WTC11 (cell line): ENCODE data around the gene TMEM114.

Source experiments
- TF ChIP-seq, protein P1 (sequence below): sonication (generic); formaldehyde crosslinking; conservative IDR thresholded peaks from 2 replicates; pipeline ENCODE4 v1.8.1; 2022; ENCODE audit warnings: mild to moderate bottlenecking, missing genetic modification reagents
- TF ChIP-seq, protein P2 (sequence below): fragments of 200-600 bp; IDR thresholded peaks from 2 replicates; pipeline ENCODE4 v1.8.0; 2022; ENCODE audit warnings: antibody characterized with exemption

DNA sequence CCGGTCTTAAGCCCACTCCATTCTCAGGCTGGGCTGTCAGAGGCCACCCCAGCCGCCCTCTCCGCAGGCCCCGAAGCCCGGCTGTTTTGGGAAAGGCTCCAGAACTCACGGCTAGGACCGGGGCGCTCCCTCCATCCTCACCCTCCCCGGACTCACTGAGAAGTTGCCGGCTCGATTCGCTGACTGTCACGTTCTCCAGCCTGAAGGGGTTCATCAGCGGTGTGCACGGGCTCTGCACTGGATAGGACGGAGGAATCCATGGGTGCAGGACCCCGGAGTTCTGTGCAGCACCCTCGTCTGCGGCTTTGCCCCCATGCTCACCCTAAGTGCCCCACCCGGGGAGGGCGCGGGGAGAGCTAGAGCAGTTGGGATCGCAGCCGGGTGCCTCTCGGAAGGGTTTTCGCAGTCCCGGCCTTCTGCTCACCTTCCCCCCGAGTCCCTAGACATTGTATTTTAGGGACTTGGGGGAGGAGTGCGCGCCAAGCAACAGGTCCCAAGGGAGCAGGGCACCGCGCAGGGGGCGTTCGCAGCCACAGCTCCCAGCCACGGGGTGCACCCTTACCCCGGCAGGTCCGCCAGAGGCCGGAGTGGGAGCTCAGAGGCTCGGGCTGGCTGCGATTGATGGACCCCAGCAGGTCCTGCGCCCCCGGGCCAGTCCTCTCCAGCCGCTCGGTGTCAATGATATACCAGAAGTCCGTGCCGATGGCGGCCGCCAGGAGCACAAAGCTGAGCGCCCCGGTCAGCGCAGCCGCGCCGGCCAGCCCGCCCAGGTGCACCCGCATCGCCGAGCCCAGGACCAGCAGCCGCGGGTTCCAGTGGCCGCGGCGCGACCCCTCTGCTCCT, 1.0 kb downstream of the TMEM114 start:
- TF ChIP-seq, protein P1, sequence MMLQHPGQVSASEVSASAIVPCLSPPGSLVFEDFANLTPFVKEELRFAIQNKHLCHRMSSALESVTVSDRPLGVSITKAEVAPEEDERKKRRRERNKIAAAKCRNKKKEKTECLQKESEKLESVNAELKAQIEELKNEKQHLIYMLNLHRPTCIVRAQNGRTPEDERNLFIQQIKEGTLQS (CRISPR knock-in tag): no peak
- TF ChIP-seq, protein P2, sequence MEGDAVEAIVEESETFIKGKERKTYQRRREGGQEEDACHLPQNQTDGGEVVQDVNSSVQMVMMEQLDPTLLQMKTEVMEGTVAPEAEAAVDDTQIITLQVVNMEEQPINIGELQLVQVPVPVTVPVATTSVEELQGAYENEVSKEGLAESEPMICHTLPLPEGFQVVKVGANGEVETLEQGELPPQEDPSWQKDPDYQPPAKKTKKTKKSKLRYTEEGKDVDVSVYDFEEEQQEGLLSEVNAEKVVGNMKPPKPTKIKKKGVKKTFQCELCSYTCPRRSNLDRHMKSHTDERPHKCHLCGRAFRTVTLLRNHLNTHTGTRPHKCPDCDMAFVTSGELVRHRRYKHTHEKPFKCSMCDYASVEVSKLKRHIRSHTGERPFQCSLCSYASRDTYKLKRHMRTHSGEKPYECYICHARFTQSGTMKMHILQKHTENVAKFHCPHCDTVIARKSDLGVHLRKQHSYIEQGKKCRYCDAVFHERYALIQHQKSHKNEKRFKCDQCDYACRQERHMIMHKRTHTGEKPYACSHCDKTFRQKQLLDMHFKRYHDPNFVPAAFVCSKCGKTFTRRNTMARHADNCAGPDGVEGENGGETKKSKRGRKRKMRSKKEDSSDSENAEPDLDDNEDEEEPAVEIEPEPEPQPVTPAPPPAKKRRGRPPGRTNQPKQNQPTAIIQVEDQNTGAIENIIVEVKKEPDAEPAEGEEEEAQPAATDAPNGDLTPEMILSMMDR: no peak
